GM19467 (cell line): ENCODE measurements around the gene TDRD12.

Source experiments
- ATAC-seq: cut with Tn5 transposase; IDR thresholded peaks from one replicate; pipeline ENCODE4 v1.9.1; 2021; ENCODE audit warnings: mild to moderate bottlenecking, moderate library complexity; ENCODE audit not compliant: unreplicated experiment

Gene TDRD12, protein sequence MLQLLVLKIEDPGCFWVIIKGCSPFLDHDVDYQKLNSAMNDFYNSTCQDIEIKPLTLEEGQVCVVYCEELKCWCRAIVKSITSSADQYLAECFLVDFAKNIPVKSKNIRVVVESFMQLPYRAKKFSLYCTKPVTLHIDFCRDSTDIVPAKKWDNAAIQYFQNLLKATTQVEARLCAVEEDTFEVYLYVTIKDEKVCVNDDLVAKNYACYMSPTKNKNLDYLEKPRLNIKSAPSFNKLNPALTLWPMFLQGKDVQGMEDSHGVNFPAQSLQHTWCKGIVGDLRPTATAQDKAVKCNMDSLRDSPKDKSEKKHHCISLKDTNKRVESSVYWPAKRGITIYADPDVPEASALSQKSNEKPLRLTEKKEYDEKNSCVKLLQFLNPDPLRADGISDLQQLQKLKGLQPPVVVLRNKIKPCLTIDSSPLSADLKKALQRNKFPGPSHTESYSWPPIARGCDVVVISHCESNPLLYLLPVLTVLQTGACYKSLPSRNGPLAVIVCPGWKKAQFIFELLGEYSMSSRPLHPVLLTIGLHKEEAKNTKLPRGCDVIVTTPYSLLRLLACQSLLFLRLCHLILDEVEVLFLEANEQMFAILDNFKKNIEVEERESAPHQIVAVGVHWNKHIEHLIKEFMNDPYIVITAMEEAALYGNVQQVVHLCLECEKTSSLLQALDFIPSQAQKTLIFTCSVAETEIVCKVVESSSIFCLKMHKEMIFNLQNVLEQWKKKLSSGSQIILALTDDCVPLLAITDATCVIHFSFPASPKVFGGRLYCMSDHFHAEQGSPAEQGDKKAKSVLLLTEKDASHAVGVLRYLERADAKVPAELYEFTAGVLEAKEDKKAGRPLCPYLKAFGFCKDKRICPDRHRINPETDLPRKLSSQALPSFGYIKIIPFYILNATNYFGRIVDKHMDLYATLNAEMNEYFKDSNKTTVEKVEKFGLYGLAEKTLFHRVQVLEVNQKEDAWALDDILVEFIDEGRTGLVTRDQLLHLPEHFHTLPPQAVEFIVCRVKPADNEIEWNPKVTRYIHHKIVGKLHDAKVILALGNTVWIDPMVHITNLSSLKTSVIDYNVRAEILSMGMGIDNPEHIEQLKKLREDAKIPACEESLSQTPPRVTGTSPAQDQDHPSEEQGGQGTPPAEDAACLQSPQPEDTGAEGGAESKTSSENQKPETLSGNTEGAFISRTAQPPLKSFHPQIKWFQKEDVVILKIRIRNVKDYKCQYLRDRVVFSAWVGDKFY (N-terminal part only)

DNA sequence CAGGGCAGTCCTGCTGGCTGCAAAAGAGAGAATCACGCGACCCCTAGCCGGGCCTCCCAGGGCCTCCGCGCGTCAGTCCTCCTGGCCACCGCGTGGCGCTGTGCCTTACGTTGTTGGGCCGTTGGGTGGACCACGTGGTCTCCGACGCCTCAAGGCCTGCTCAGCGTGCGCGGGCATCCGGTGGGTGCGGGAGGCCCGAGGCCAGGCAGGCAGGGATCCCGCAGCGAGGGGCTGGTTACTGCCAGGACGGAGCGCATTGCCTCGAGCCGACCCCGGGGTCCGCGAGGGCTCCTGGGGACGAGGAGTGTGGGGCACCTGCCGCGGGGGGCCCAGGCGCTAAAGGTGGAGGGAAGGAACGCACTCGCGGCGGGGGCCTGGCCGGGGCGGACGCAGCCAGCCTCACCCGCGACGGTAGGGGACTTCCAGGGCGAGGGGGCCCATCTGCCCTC lies at the start of gene TDRD12:
Gene TDRD12 (plus strand): TSS at position 157 of the 449 bp plus-strand sequence. CDS start 306 bp downstream, outside the sequence.
- ATAC-seq, result no peak

DNA sequence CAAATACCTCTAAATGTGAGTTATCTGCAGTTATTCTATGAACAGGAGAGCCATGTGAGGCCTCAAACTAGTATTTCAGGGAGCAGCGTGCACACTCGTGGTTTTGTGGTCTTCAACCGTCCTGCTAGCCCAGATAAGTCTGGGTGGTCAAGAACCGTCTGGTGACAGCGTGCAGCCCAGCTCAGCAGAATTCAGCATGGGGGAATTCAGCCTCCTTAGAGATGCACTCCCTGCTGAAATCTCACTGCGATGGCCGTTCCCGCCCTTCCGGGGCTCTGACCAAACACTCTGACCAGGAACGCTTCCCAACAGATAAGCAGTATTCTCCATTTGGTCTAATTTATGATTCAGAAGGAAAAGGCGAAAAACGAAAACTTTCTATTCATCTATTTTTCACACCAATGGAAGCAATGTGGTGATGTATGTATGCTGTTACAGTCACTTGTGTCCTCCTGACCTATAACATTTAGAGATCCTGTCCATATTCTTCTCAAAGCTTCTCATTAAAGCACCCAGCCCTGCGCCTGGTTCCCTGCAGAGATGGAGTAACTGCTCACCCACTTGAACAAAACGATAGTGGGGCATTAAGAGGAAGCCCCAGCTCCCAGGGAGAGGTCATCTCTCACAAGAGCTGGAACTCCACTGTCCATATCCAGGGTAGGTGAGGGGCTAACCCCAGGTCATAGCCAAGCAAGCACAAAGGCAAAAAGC lies 47.5 kb upstream of the TDRD12 start:
- no peak for ATAC-seq

DNA sequence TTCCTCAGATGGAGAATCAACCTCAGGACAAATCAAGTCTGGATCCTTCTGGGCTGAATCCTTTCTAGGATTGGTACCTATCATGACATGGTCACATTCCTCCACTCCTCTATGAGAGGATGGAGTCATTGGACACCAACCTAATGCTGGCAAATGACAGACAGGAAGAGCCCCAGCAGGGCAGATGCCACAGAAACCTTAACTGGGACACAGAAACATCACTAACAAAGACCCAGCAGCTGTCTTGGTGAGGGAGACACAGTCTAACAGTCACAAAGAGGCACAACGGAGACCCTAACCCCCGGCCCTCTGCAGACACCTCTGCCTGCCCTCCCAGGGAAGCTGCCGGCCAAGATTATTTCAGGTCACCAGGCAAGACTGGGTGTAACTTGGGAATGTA lies 46.7 kb upstream of the TDRD12 start:
- no peak for ATAC-seq

DNA sequence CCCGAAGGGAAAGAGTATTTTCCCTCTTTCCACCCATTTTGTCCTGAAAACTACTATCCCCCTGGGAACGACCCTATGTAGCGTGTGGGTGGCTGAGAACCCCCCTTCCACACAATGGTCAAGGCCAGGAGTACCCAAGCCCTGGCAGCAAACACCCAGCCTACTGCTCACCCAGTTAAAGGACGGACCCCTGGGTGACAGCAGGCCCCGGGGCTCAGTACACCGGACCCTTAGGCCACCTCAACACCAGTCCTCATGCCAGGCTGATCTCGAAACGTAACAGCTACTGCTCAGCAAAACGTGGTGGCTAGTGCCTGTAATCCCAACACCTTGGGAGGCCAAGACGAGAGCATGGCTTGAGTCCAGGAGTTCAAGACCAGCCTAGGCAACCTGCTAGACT lies 46.0 kb upstream of the TDRD12 start:
- ATAC-seq, result no peak

DNA sequence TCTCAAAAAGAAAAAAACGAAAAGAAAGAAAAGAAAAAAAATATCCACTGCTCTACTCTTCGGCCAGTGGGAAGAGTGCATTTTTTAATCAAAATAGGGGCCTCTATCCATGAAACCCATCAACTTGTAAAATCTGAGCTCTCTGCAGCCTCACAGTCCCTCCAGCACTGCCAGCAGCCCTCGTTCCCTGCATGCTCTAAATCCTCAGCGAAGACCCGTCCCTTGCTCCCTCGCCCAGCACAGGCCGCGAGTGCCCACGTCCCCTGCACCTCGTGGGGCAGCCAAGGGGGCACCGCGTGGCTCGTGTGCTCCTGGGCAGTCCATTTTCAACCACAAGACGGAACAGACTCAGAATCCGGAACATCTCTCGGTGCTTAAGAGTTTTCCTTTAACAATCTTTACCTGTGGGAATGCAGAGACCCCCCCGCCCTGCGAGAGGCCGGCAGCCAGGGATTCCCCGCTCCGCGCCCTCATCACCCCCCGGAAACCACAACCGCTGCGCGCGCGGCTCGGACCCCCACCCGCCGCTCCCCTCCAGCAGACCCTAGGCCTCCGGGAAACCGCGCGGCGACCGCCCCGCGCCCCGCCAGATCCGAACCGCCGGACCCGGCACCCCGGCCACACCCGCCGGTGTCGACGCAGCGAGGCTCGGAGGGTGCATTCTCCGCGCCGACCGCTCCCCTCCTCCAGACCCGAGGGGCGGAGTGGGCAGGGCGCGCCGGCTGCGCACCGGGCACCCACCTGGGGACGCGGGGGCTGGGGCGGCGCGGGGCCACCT lies 45.2 kb upstream of the TDRD12 start:
- ATAC-seq, result no peak

DNA sequence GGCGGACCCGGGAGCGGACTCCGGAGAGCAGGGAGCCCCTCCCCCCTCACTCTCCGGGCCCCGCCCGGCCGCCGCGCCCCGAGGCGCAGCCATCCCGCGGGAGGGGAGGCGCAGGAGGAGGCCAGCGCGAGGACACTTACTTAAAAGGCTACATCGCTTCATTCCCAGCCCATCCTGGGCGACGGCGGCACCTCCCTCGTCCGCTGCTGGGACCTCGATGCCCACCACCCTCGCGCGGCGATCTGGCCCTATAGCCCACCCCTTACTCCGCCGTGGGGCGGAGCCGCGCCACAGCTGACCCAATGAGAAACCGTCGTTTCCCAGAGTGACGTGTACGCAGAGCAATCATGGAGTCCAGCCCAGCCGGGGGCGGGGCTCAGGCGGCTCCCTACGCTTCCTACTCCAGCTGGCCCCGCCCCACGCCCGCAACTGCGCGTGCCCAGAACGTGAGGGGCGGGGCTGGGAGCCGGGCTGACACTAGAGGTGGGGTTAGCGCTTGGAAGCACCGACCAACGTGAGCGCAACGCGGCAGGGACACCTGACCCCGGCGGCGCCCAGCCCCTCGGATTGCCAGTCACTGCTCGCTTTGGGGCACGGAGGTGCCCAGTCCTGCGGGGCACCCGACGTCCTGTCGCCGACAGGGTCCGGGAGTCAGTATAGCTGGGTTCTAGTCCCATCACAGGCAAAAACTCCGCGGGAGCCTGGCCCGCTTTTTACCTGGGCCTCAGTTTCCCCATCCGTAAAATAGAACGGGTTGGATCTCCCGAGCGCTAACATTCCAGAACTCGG lies 44.4 kb upstream of the TDRD12 start, which contains the start of gene ANKRD27:
Gene ANKRD27 (minus strand): TSS at position 250 of the 789 bp plus-strand sequence. CDS start 16,165 bp downstream, outside the sequence.
- peak; percentile 97 for ATAC-seq

DNA sequence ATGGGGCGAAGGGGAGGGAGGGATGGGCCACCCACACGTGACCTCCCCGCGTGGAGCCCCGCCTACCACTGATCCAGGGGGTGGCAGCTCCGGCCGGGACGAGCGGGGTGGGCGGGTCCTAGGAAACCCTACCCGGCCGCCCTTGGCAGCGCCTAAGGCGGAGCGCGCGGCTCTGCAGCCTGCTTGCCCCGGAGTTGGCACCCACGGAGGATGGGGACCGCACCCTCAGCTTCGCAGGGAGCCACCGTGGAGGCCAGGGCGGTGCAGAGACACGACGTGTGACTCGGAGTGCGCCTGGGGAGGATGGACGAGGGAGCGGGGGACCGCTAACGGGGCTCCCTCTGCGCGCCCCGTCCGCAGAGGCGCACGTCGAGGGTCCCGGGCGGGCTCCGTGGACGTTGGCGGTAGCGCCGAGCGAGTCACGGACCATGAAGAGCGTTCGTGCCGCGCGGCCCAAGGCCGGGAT lies 43.8 kb upstream of the TDRD12 start, which contains the start of gene RGS9BP:
Gene RGS9BP (plus strand): TSS at position 129 of the 466 bp plus-strand sequence. CDS start 416 bp downstream, outside the sequence.
- ATAC-seq, result no peak

DNA sequence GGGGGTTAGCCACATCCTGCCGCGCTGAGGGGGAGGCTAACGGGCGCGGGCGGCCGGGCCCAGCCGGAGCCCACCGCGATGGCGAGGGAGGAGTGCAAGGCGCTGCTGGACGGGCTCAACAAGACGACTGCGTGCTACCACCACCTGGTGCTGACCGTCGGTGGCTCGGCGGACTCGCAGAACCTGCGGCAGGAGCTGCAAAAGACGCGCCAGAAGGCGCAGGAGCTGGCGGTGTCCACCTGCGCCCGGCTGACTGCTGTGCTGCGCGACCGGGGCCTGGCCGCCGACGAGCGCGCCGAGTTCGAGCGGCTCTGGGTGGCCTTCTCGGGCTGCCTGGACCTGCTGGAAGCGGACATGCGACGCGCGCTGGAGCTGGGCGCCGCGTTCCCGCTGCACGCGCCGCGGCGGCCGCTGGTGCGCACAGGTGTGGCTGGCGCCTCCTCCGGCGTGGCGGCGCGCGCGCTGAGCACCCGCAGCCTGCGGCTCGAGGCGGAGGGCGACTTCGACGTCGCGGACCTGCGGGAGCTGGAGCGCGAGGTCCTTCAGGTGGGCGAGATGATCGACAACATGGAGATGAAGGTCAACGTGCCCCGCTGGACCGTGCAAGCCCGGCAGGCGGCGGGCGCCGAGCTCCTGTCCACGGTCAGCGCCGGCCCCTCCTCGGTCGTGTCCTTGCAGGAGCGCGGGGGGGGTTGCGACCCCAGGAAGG lies 43.2 kb upstream of the TDRD12 start:
- no peak for ATAC-seq

DNA sequence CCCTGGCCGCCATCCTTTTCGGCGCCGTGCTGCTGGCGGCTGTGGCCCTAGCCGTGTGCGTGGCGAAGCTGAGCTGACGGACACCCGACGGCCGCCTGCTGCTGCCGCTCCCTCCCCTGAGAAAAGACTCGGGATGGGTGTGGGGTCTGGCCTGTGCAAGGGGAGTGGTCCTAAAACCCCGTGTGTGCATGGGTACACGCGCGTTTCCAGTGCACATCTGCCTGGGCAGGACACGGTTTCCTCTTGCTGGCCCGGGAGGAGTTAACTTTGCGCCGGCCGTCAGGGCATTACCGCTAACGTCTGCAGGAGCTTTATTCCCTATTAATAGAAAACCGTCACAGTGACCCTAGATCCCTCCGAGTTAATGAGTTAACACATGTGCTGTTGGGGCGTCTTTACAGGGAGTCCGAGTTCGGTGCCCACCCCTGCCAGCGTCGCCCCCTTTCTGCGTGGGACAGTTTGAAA lies 42.6 kb upstream of the TDRD12 start:
- no peak for ATAC-seq

DNA sequence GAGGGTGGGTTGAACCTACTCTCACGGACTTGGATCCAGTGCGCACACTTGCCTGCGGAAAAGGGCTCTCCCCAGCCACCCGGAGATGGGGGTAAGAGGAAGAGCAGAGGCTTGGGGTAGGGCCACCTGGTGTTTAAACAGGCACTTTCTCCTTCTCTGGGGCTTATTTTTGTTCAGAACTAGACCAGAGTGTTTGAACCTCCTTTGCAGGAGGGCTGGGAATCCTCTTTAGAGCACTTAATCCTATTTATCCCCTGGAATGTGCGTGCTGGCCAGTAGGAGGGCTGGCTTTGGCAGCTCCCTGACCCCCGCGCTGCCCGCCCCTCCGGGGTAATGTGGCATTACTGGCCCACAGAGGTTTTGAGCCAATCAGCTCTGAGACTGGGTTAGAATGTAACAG lies 41.9 kb upstream of the TDRD12 start:
- no peak for ATAC-seq

DNA sequence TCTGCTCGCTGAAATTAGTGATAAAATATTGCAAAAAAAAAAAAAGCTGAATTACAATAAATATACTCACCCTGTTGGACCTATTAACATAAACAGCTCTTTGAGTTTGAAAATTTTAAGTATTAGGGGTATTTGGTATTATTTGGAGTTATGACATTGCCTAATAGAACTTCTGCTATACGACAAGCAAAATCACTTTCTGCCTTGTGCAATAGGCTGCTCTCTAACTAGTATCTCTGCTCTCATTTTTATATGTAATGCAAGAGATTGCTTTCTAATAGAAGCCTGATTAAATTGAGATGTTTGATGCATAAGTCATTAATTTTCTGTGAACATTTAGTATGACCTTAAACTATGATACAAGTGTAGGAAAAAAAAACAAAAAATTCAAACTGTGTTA lies 38.6 kb upstream of the TDRD12 start:
- ATAC-seq, result no peak

DNA sequence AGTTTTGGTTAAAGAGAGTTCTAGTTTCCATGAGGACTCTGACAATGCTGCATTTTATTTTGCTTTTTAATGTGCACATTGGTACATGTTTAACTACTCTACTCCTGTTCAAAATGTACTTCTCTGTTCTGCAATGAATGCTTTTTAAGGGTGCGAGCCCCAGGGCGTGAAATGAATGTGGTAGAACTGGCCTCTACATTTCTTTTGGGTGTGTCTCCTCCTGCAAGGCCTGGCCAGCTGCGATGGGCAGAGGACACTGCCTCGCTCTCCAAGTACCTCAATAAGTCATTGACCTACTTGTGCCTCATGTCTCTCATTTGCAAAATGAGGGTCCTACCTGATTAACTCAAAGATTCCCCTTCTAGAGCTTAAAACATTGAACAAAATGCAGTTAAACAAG lies 37.2 kb upstream of the TDRD12 start:
- no peak for ATAC-seq

DNA sequence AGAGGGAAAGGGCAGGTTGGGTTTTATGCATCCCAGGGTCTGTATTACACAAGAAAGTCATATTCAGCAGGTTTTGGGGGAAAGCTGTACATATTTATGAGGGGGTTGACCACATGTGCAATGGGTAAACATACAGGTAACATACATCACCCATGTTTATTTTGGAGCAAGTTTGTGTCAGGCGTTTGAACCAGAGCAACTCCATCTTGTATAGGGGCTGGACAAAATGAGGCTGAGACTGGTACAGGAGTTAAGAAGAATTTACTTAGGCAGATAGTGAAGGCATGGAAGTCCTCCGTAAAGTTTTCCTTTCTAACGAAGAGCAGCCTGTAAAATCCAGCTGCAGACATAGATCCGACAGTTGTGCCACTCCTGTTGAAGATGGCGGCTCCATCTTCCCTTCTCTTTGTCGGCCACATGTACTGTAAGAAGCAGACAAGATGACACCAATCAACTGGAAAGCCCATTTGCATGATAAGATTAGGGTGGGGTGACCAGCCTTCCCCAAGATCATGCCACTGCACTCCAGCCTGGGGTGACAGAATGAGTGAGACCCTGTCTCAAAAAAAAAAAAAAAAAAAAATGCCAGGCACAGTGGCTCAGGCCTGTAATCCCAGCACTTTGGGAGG lies 32.6 kb upstream of the TDRD12 start:
- no peak for ATAC-seq

DNA sequence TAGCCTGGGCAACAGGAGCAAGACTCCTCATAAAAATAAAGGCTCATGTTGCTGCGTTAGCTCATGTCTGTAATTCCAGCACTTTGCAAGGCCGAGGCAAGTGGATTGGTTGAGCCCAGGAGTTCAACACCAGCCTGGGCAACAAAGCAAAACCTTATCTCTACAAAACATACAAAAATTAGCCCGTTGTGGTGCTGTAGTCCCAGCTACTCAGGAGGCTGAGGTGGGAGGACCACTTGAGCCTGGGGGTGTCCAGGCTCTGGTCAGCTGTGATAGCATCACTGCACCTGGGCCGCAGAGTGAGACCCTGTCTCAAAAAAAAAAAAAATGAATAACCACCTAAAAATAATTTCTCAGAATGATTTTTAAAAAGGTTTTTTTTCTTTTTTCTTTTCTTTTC lies 31.9 kb upstream of the TDRD12 start:
- no peak for ATAC-seq

DNA sequence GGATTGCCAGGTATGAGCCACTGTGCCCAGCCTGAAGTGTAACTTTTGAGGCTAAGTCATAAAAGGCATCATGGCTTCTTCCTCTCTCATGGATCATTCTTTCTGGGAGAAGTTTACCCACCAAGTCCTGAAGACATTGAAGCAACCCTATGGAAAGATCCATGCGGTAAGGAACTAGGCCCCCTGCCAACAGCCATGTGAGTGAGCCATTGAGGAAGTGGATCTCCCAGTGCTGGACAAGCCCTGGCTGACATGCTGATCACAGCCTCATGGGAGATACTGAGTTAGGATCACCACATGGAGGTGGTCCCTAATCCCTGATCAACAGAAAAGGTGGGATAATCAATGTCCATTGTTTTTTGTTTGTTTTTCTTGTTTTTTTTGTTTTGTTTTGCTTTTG lies 31.3 kb upstream of the TDRD12 start:
- ATAC-seq, result no peak

DNA sequence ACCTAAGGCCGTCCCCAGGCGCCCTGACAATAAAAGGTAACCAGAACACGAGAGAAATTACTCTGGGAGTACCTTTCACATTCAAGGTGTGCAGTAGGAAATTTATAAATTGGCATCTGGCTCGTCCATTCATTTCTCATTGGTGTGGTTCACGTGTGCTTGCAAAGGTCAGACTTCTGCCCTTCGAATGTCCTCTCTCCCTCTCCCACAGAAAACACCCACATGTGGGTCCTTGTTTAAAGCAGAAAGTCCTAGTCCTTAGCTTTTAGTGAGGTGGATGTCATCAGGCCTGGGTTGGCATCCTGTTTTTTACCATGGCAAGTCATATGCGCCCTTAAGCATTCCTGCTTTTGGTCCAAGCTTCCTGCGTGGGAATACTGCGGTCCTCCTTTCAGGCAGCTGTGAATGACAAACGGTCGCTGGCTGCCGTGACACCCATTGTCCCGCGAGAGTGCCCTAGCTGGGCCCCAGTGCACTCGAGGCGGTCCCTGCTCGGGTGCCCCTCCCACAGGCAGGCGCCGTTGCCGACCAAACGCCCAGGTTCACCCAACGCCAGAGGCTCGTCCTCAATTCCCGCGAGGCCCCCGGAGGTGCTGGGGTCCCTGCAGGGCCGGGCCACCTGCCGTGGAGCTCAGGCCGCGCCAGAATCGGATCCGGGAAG lies 28.1 kb upstream of the TDRD12 start, which contains the start of gene NUDT19:
Gene NUDT19 (plus strand): TSS at position 531 of the 661 bp plus-strand sequence. CDS start 140 bp downstream, outside the sequence.
- peak; percentile 89 for ATAC-seq
